GM18511 (cell line): Measurements from ENCODE around the gene CEACAM1.
"Not testable (repeated sequence)": the region's sequence is repeated elsewhere in the genome, so short reads cannot be mapped to it uniquely, and the experiment has no call there.

Experiments
- ATAC-seq: cut with Tn5 transposase; IDR thresholded peaks from one replicate; pipeline ENCODE4 v1.9.1; 2021; ENCODE audit warnings: mild to moderate bottlenecking, moderate library complexity; ENCODE audit not compliant: unreplicated experiment

CEACAM1 gene

GRCh38 chr19:42549067-42549466 lies 20.8 kb upstream of the CEACAM1 start:
- ATAC-seq = not testable (repeated sequence)

- ATAC-seq = no peak
Measured at GRCh38 chr19:42548552-42548951, 20.3 kb upstream of the CEACAM1 start.

GRCh38 chr19:42547929-42548328 lies 19.6 kb upstream of the CEACAM1 start:
- ATAC-seq = no peak

GRCh38 chr19:42546831-42547500 lies 18.7 kb upstream of the CEACAM1 start:
- no peak for ATAC-seq

- no peak for ATAC-seq
Measured at GRCh38 chr19:42544146-42544545, 15.9 kb upstream of the CEACAM1 start.

- ATAC-seq = no peak
Measured at GRCh38 chr19:42542791-42543190, 14.5 kb upstream of the CEACAM1 start.

GRCh38 chr19:42540071-42540553 lies 11.8 kb upstream of the CEACAM1 start:
- ATAC-seq = no peak

GRCh38 chr19:42538841-42539709 lies 10.8 kb upstream of the CEACAM1 start:
- ATAC-seq = no peak

GRCh38 chr19:42535276-42535675 lies 7.0 kb upstream of the CEACAM1 start:
- ATAC-seq = not testable (repeated sequence)

- no peak for ATAC-seq
Measured at GRCh38 chr19:42534391-42534790, 6.1 kb upstream of the CEACAM1 start.

- no peak for ATAC-seq
Measured at GRCh38 chr19:42532891-42533290, 4.6 kb upstream of the CEACAM1 start.

- no peak for ATAC-seq
Measured at GRCh38 chr19:42531313-42531712, 3.0 kb upstream of the CEACAM1 start.

GRCh38 chr19:42529248-42529764 lies 1.0 kb upstream of the CEACAM1 start:
- peak; percentile 66 for ATAC-seq

- no peak for ATAC-seq
Measured at GRCh38 chr19:42524943-42525342, 3.3 kb downstream of the CEACAM1 start.

- no peak for ATAC-seq
Measured at GRCh38 chr19:42524250-42524649, 4.0 kb downstream of the CEACAM1 start.

- not testable (repeated sequence) for ATAC-seq
Measured at GRCh38 chr19:42522262-42522661, 6.0 kb downstream of the CEACAM1 start.

- ATAC-seq = no peak
Measured at GRCh38 chr19:42521346-42522030, 6.8 kb downstream of the CEACAM1 start.

- no peak for ATAC-seq
Measured at GRCh38 chr19:42519108-42519507, 9.2 kb downstream of the CEACAM1 start.

- no peak for ATAC-seq
Measured at GRCh38 chr19:42516771-42517170, 11.5 kb downstream of the CEACAM1 start.

GRCh38 chr19:42515241-42515832 lies 12.9 kb downstream of the CEACAM1 start:
- no peak for ATAC-seq

GRCh38 chr19:42514449-42514848 lies 13.8 kb downstream of the CEACAM1 start:
- ATAC-seq = no peak
